GM19025 (cell line): ENCODE results near the gene STK16.
"Not testable (repeated sequence)": the region's sequence is repeated elsewhere in the genome, so short reads cannot be mapped to it uniquely, and the experiment has no call there.

ENCODE experiments used
- ATAC-seq: cut with Tn5 transposase; IDR thresholded peaks from one replicate; pipeline ENCODE4 v1.9.1; 2021; ENCODE audit warnings: mild to moderate bottlenecking, low read depth, moderate library complexity; ENCODE audit not compliant: unreplicated experiment

STK16 gene

DNA sequence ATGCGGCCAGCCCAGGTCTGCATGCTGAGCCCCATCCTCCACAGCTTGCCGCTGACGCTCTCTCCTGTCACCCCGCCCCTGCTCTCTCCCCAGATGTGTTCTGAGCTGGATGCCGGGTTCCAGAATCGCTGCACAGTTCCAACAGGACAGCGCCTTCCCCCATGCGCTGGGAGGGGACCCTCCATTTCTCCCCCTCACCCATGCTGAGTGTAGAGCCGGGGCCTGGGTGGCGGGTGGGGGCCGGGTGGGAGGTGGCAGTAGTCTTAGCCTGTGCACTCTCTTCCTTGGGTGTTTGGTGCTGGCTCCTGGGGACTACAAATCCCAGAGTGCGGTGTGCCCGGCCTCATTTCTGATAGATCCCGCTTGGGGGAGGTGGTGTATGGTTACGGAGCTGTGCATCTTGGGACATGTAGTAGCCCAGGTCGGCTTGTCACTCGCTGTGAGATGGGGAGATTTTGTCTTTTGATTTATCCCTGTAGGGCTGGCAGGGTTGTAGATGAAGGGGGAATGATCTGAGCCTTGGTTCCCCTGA, 40.7 kb downstream of the STK16 start:
- ATAC-seq, result no peak

DNA sequence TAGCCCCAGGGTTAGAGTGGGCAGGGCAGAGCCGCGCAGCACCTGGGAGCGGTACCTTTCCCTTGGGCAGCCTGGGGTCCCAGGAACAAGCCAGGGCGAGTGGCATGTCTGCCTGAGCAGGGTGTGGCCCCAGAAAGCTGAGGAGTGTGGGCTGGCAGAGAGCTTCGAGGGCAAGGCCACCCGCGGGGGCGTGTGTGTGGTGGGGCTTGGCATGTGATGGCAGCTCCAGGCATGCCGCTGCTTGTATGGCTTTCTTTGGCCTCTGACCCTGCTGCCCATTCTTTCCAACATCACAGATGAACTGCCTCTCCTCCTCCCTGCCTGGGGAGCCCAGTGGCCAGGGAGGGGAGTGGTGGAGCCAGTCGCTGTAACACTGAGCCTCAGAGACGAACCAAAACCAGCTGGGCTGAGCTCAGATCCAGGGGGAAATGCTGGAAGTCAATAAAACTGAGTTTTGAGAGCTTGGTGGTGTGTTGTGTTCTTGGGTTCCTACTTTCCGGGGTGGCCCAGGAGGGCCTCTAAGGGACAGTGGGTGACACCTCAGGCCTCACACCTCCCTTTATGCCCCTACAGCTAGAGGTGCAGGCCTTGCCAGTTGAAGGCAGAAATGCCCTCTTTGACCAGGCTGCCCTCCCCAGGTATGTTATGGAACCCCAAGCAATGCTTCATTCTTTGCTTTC, 41.3 kb downstream of the STK16 start:
- no peak for ATAC-seq

DNA sequence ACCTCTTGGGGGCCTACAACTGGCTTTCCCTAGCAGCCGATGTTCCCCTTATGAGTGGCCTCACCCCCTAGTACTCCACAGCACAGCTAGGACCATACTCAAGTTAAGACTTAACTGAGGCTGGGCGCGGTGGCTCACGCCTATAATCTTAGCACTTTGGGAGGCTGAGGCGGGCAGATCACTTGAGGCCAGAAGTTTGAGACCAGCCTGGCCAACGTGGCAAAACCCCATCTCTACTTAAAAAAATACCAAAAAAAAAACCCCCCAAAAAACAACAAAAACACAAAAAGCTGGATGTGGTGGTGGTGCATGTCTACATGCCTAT, 41.8 kb downstream of the STK16 start:
- ATAC-seq, result not testable (repeated sequence)

DNA sequence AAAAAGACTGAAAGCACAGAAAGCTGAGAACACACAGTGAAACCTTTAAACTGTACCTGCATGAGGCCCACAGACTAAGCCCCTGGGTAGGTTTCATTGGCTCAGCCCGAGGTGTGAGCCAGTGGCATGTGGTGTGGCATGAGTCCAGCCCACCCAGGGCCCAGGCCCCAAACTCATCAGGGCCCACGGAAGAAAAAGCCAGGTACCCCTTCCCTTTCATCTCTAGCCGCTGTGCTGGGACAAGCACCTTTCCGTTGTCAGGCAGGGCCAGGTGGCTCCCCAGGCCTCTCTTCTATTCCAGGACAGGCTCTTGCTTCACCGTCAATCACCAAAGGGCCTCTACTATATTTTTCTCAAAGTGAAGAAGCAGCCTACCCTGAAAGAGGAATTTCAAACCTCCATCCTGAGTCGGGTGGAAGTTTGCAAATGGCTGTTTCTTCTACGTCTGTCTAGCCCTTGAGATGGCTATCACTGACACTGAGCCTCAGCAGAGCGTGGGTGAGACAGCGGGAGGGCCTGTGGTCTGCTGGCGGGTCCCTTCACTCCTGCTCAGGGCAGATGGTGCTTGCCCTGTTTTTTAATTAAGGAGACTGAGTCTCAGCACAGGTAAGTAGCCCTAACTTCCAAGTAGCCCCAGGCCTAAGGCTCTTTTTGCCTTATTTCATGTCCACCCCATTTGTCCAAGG, 42.4 kb downstream of the STK16 start:
- ATAC-seq, result no peak

DNA sequence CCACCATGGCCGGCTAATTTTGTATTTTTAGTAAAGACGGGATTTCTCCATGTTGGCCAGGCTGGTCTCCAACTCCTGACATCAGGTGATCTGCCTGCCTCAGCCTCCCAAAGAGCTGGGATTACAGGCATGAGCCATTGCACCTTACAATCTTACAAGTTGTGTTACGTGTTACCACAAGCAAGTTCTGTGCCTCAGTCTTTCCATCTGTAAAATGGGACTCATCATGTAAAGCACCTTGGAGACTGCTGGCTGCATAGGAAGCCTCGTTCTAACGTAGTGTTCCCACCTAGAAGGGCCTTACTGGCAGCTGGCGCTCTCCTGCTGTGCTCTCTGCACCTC, 43.9 kb downstream of the STK16 start:
- no peak for ATAC-seq

DNA sequence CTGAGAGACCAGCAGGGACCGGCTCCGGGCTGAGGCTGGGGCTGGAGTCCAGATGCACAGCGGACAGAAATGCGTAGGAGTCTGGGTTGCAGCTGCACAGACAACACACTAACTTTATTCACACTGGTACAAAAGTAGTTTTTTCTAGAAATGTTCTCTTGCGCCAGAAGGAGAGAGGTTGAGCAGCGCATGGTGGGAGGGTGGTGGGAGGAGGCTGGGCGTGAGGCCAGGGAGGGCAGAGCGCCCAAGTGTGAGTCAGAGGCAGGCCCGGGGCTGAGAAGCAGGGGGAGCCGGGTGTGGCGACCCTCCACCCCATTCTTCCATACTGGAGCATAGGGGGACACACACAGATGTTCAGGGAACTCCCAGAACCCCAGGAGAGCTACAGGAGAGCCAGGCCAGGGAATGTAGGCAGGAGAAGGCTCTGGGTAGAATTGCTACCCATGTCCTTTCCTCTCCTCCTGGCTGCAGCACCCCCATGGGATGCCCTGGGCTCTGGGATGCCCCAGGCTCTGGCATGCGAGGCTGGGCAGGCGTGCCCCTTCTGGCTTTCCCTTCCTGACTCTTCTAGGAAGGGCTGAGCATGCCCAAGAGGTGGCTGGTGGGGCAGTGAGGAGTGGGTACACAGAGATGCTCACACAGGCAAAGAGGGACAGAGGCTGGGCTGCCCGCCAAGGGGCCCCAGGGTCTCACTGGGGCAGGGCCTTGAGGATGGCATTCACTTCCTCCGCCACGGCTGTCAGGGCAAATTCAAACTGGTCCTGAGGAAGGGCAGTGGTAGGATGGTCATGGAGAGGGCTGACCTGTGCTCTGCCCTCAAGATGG, 44.5 kb downstream of the STK16 start:
- ATAC-seq, result no peak

DNA sequence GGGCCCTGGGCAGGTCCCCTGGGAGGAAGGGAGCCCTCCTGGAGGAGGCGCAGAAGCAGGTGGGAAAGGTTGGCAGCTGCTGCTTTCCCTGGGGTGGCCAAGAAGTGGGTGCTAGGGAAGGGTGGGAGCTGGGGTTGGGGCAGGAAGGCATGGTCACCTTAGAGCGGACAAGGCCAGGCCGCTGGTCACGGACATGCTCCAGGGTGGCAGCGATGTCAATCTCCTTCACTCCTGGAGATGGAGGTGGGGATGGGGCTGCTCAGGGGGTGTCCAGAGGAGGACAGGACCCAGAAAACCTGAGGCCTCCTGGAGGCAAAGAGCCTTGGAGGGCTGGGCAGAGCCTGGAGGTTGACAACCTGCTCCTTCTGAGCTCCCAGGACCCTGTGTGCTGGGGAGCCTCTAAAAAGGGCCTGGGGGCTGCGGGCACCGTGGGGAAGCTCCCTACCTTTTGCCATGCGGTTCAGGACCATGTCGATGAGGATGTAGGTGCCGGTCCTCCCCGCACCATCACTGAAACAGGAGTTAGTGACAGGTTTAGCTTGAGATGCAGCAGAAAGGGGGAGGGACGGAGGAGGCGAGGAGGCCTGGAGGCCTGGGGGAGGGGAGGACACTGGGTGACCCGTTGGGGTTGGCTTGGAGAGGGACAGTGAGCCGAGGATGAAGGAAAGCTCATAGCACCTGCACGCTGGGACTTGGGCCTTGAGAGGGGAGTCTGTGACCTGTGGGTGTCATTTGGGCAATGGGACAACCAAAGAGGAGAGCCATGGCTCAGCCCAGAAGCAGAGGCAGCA, 45.3 kb downstream of the STK16 start:
- no peak for ATAC-seq

DNA sequence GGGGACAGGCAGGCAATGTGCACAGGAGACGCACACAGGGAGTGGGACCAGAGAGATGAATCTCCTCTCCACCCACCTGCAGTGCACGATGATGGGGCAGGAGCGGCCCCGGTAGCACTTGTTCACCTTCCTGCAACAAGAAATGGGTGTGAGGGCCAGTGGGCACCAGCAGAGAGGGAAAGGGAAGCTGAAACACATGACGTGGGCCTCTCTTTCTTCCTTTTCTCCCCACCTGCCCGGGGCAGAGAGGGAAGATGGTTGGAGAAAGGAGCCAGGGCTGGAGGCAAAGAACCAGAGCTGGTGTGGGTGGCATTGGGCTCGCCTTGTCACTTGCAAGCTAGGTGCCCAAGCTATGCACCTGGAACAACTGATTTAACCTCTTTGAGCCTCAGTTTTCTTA, 46.1 kb downstream of the STK16 start:
- no peak for ATAC-seq

DNA sequence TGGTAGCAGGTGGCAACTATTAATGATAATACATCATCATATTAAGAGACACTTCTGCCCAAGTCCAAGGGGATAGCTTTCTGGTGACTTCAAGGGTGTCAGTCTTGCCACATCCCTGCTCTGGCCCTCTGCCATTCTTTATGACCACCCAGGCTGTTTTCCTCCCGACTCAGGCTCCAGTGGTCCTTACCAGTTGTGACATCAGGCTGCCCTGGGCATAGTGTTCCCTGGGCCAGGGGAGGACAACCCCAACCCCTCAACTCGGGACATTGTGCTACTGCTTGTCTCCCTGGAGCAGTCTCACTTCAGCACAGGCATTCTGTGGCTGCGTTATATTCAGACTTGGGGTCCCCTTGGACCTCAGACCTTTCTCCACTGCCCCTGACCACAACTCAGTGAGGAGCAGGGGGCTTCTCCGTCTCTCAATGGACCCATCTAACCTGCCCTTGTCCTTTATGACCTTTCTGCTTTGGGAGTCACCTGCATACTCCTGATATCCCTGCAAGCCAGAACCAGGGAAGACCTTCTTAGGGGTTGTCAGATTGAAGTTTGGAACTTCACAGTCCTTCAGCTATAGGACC, 46.7 kb downstream of the STK16 start:
- ATAC-seq, result no peak

DNA sequence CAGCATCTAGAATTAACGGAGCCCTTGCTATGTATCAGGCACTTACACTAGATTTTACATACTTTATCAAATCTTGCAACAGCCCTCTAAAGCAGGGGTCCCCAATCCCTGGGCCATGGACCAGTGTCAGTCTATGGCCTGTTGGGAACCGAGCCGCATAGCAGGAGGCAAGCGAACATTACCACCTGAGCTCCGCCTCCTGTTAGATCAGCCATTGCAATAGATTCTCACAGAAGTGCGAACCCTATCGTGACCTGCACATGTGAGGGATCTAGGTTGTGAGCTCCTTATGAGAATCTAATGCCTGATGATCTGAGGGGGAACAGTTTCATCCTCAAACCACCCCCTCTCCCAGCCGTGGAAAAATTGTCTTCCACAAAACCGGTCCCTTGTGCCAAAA, 47.3 kb downstream of the STK16 start:
- ATAC-seq, result no peak

DNA sequence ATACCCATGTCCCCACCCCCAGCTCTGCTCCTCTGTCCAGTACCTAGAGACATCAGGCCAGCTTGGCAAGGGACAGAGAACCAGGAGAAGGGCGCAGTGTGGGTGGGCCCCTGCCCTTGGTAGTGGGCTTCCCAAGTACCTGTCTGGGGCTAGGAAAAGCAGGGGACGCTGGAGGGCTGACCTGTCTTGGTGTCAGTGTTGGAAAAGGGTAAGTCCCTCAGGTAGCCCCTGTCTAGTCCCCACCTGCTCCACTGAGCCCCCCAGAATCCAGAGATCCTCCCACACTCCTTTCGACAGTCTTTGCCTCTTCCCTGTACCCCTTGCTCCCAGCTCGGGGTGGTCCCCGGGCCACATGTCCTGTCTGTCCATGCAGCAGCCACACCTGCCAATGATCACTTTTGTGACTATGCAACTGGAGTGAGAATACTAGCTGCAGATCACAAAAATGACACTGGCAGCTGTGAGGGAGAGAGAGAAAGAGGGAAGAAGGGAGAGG, 48.5 kb downstream of the STK16 start:
- no peak for ATAC-seq

DNA sequence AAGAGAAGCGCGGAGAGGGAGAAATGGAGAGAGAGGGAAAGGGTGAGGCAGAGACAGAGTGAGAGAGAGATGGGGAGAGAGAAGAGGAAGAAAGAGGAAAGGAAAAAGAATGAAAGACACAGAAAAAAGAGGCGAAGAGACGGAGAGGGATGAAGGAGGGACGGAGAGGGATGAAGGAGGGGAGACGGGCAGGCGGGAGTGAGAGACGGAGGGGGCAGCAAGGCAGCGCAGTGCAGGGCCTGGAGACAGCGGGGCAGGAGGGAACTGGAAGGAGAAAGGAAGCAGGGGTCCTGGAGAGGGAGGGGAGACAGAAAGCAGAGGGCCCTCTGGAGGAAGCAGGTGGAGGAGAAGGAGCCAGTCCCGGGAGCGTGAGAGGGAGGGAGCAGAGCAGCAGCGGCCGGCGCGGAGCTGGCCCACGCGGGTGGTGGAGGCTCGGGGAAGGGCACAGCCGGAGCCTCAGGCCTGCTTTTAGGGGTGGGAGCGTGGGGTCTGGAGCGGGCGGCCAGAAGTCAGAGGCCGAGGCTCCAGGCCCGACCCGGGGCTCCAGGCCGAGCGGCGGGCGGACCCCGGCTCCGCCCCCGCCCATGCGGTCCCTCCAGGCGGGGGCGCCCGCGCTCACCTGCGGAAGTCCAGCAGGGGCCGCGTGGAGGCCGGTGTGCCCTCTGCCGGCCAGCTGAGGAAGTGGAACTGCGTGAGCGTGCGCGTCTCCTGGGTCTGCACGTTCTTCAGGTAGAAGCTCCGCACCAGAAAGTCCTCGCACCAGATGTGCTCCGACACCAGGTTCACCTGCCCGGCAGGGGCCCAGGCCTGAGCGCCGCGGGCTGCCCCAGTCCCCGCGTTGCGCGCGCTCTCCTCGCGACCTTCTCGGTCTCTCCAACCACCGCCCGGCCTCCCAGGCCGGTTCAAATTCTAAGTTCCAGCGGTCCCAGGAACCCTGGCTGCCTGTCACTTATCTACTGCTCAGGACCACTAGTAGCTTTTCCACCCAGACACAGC, 49.4 kb downstream of the STK16 start:
- ATAC-seq, result peak; percentile 85

DNA sequence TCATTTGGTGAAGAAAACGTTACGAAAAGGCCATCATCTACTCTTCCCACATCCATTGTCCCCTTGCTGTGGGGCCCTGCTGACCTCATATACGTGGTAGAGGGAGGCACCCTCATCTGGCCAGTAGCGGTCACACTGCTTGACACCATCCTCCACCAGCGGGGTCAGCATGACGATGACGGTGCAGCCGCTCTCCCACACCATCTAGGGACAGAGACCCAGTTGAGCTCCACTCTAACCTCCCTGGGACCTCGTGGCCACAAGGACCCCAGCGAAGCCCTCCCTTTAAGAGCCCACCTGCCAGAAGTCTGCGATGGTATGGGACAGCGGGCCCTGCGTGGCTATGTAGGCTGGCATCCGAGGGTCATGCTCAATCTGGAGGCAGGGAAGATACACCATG, 50.9 kb downstream of the STK16 start:
- ATAC-seq, result no peak

DNA sequence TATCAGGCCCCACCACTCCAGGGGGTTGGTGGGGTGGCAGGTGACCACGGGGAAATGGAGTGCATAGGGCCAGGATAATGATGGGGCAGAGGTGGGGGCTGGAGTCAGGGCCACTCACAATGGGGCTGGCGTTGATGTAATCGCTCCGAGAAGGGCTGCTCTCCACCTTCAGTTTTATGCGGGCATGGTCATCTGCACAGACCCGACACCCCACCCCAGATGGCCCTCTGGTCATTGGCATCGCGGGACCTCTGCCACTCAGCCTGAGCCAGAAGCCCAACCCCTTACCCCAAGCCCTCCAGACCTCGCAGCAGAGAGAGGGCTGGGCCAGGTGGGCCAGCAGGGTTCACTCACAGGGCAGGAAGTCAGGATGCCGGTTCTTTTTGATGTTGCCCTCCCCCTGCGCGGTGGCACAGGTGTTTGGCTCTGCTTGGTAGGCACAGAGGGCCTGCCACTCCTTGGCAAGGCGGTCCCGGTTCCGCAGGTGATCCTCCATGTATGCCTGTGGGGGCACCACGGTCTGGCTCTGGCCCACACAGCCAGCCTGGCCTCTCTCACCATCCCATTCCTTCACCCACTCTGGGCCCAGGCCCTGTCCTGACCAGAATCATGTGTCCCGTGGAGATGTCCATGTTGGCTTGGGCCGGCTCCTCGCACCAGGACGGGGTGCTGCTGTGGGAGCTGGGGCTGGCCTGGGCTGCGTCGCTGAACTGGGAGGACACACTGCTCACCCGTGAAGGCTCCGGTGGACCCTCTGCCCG, 51.5 kb downstream of the STK16 start:
- no peak for ATAC-seq

DNA sequence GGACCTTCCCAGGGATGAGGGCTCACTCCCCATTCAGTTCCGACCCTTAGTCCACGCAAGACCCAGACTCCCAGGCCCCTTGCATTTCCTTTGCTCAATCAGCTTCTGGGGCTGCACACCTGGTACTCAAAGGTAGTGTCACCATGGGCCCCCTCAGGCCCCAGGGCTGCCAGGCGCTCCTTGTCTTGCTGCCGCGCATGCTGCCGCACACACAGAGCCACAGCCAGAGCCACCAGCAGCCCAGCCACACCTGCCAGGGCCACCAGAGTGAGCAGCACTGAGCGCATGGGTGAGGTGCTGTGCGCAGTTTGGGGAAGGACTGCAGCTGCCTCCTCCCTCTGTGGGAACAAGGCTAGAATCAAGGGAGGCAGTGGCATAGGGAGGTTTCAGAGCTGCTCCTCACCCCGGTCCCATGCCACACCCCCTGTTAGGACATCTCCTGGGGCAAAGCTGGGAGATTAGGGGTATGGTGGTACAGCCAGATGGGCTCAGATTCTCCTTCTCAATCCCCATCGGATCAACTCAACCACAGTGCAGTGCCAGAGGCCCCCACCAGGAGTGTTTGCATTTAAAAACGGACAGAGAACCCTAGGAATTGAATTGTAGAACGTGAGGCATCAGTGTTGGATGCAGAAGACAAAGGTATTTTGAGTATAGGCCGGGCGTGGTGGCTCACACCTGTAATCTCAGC, 52.6 kb downstream of the STK16 start:
- ATAC-seq, result no peak

DNA sequence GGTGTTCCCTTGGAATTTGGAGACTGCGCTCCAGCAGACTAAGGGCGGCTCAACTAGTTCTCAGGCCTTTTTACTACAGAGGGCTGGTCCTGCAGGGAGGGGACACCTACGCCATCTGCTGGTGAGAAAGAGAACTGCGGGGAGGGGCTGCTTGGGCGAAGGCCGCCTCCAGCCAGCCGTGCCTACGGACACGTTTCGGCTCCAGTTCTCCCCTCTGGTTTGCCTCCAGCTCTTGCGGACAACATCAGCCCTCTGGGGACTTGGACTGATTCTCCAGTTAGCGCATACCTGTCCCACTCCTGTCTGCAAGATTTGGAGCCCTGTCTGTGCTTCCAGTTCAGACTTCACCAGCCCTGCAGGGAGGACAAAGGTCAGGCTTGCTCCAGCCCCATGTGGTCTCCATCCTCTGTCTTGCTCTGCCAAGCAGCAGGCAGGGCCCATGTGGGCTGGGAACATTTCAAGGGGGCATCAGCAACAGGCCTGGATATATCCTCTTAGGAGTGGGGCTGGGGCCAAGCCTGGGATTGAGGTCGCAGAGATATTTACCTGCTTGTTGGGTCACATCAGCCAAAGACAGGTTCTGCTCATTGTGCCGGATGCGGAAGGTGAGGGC, 53.6 kb downstream of the STK16 start:
- ATAC-seq, result no peak

DNA sequence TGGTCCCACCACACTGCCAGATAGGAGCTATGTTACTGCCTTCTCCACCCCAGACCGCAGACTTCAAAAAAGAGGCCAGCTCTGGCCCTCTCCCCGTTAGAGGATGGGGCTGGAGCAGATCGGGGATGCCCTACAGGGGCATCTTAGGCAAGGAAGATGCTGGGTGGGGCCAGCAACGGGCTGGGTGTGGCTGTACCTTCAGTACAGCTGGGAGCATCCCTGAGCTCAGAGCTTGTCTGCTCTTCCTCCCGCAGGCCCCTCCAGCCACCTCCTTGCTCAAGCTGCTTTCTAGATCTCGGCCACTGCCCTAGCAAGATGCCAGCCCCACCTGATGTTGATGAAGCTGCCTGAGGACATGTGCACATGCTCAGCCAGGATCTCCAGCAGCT, 54.1 kb downstream of the STK16 start:
- ATAC-seq, result no peak
